ENCODE data around the gene VAV3. TPM values are rescaled to one million over a fixed set of nuclear protein-coding genes. Genes with fewer than 3 reads are reported as not detected.
A peak's percentile ranks its signal among the peaks of the same experiment; 100 is the strongest.

Gene VAV3
- total and polyA plus RNA-seq, 11 donors, result 0.57 to 8.3 (median 1.9) TPM

- Histone ChIP-seq H3K9me3 (peaks cover 0 to 22% (median 0%) of the 10 kb centered on the region in 12 donors), H3K4me3 (no peak overlapping the region), H3K4me1 (peaks cover 0 to 56% (median 6%) of the 10 kb centered on the region in 12 donors), H3K36me3 (no peaks in the 10 kb centered on the region), H3K27me3 (no peaks in the 10 kb centered on the region), H3K27ac (peak overlapping the region in 4 of 12 donors; percentile 6 to 29 (median 10))
- 41 to 48% (median 44%) methylated on average over 2 of the region's 2 CpGs for WGBS, 4 donors
- ATAC-seq (no peak), DNase-seq (no peak)
- TF ChIP-seq CTCF (IDR thresholded peaks at IDR 0.05) (no peak), POLR2A (IDR thresholded peaks at IDR 0.05) (no peak)
- intact Hi-C loops (cut with DNase I), result no loop called here
These were observed 122.7 kb downstream of the VAV3 start for GRCh38 chr1:107842241-107842640.

GRCh38 chr1:107840725-107841124, 124.3 kb downstream of the VAV3 start:
- Histone ChIP-seq H3K27me3 (no peaks in the 10 kb centered on the region), H3K9me3 (peaks cover 0 to 10% (median 0%) of the 10 kb centered on the region in 12 donors), H3K4me3 (no peak overlapping the region), H3K4me1 (peaks cover 0 to 52% (median 6%) of the 10 kb centered on the region in 12 donors), H3K36me3 (no peaks in the 10 kb centered on the region), H3K27ac (peak overlapping the region in 1 of 12 donors; percentile 69)
- WGBS, 4 donors, result 28 to 46% (median 38%) methylated on average over 1 of the region's 1 CpG
- no peak for ATAC-seq
- no peak for TF ChIP-seq CTCF (IDR thresholded peaks at IDR 0.05)
- TF ChIP-seq POLR2A (IDR thresholded peaks at IDR 0.05), result no peak
- no peak for DNase-seq
- intact Hi-C loops (cut with DNase I), result no loop called here

- H3K27me3 ChIP-seq, result no peaks in the 10 kb centered on the region
- H3K4me1 ChIP-seq, result peaks cover 0 to 45% (median 5%) of the 10 kb centered on the region in 12 donors
- intact Hi-C loops (cut with DNase I), result loop anchor here in 2 of 10 donors (10.0 kb wide), 2 partner anchors 77 to 117 kb away; no protein-coding TSS in a partner anchor
- H3K9me3 ChIP-seq, result peaks cover 0 to 8% (median 0%) of the 10 kb centered on the region in 12 donors
- TF ChIP-seq CTCF (IDR thresholded peaks at IDR 0.05) (no peak), POLR2A (IDR thresholded peaks at IDR 0.05) (no peak)
- DNase-seq, result no peak
- H3K36me3 ChIP-seq, result no peaks in the 10 kb centered on the region
- WGBS, 4 donors, result 87 to 94% (median 90%) methylated on average over 4 of the region's 4 CpGs
- no peak overlapping the region for H3K27ac ChIP-seq
- no peak overlapping the region for H3K4me3 ChIP-seq
- ATAC-seq, result no peak
These were observed 126.9 kb downstream of the VAV3 start for GRCh38 chr1:107838056-107838455.

- Histone ChIP-seq H3K4me1 (peaks cover 0 to 33% (median 2%) of the 10 kb centered on the region in 12 donors), H3K36me3 (no peaks in the 10 kb centered on the region), H3K27ac (peak overlapping the region in 1 of 12 donors; percentile 0), H3K9me3 (peaks cover 0 to 8% (median 0%) of the 10 kb centered on the region in 12 donors), H3K27me3 (no peaks in the 10 kb centered on the region), H3K4me3 (no peak overlapping the region)
- no peak for ATAC-seq
- 94 to 100% (median 98%) methylated on average over 4 of the region's 4 CpGs for WGBS, 4 donors
- TF ChIP-seq POLR2A (IDR thresholded peaks at IDR 0.05) (no peak), CTCF (IDR thresholded peaks at IDR 0.05) (no peak)
- intact Hi-C loops (cut with DNase I), result loop anchor here in 2 of 10 donors (10.0 kb wide), 2 partner anchors 80 to 120 kb away; no protein-coding TSS in a partner anchor
- no peak for DNase-seq
These were observed 129.8 kb downstream of the VAV3 start for GRCh38 chr1:107835151-107835670.

Data from heart left ventricle (tissue), 16 donors.